Activated CD4-positive, alpha-beta T cell treated with anti-CD3 and anti-CD28 coated beads, Interleukin-10, Interleukin-2, amounts not matched to agents 100 ng/mL and 50 ng/mL, durations not matched to agents 16 hours and 8 hours (primary cell): Measurements from ENCODE around the gene BBX.
A peak's percentile ranks its signal among the peaks of the same experiment; 100 is the strongest.

Experiments used
- DNase-seq: peaks from one replicate; pipeline ENCODE4 v3.0.0-alpha.2; 2020

Gene BBX

DNA sequence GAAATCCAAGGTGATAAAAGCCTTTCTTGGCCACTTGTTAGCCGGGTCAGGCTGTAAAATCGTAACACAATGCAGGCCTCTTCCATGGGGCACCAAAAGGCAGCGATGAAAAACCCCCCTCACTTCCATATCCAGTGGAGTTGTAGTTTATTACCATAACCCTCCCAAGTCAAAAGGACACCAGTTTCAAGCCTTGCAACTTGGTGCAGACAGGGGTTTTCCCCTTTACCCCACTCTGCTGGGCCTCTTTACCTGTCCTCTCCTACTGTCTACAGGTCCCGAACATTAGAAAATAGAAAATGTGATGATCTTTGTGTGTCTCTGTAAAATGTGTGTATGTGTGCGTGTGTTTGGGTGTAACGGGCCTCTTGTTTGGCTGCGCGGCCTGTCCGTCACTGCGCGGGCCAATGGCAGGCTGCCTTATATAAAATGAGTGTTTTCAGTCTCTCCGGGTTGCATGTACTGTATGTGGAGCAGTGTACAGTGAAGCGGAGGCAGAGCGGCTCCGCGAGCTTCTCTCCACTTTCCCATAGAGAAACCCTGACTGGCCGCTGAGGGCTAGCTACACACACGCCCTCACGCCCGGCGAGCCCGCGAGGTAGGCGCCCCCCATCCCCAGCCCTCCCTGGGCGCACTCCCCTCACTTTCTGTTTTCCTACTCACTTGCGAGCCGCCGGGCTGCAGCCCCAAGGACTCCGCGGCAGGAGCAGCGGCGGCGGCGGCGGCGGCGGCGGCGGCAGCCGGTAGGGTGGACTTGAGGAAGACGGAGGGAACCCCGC, at the start of gene BBX:
BBX (plus strand) TSS at position 453 of the 779 bp plus-strand sequence. CDS start 187,499 bp downstream, outside the sequence.
- peak; percentile 91 for DNase-seq

DNA sequence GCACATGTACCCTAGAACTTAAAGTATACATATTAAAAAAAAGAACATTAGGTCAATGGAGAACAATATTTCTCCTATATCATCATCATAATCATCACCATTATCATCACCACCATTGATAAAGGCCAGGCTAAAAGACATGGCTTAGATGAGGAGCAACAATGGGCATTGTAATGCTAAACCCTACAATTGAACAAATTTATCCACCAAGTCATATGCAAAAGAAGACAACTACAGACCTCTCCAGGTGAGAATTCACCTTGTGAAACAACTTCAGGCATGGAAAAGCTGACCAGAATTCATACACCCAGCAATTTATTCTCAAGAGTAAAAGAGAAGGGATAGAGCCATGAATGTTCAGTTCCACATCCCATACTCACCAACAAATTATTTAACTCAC, 46.3 kb upstream of the BBX start:
- no peak for DNase-seq

DNA sequence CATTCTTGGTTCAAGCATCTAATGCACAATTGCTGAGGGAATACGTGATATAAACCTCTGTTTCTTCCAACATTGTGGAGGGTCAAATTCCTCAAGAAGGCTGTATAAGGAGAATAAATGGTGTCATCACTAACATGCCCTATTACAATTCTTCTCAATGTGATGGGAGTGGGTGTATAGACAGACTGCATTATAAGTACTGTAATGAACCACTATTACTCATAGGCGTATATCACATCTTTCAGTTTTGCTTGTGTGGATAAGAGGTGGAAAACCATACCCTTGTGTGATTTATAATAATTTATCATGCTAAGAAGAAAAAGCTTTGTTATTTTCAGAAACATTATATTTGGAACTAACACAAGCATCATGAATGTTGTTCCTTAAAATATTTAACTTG, 35.3 kb upstream of the BBX start:
- no peak for DNase-seq

DNA sequence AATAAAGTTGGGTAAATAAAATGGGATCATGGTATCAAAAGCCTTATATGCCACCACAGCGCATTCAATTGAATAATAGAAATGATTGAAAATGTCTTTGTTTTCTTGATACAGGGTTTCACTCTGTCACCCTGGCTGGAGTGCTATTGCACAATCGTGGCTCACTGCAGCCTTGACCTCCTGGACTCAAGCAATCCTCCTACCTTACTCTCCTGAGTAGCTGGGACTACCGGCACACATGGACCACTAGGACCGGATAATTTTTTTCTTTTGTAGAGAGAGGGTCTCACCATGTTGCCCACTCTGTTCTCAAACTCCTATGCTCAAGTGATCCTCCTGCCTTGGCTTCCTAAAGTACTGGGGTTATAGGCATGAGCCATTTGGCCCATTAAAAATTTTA, 33.8 kb upstream of the BBX start:
- DNase-seq = no peak

DNA sequence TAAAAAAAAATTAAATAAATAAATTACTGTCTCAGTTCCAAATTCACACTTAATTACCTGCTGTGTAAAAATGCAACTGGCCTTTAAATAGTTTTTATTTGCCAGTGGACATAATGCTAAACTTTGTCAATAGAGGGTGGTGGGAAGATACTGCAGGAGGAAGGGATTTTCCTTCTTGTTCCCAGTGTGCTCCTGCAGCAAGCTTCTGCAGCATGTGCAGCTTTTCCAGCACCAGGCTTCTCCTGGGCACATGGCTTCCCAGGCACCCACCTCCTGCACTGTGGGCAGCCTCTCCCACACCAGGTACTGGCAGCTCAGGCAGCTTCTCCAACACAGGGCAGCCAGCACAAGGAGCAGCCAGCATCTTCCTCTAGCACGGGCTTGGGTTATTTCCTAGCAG, 29.6 kb upstream of the BBX start:
- no peak for DNase-seq

DNA sequence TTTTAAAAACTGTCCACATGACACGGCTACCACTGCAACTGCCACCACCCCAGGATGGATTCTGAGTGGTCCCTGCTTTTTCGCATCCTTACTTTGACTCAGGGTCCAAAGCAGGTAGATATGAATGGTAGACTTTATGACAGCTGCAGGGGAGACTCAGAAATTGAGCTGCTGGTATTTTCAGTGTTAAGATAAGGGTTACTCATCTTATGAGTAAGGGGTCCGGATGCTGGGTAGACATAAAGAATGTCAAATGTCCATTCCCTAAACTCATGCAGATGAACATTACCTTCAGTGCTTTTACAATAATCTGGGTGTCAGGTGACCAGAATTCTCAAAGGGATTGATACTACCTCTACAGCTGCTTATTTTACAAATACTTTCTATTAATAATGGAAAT, 25.9 kb upstream of the BBX start:
- no peak for DNase-seq

DNA sequence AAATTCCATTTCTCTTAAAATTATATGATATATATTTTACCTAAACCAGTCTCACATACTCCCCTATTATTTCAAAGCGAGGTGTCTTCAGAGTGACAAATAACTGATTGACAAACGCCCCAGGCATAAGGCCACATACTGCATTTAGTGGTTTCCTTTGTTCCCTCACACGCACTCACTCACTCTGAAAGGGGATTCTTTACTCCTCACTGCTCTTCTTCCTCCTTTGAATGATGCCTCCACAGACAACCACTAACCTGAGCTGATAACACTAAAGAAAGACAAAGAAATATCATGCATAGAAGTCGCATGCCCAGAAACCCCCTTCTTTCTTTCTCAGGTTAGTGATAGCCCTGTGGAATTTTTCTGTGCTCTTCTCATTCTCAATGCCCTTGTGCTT, 24.1 kb upstream of the BBX start:
- no peak for DNase-seq

DNA sequence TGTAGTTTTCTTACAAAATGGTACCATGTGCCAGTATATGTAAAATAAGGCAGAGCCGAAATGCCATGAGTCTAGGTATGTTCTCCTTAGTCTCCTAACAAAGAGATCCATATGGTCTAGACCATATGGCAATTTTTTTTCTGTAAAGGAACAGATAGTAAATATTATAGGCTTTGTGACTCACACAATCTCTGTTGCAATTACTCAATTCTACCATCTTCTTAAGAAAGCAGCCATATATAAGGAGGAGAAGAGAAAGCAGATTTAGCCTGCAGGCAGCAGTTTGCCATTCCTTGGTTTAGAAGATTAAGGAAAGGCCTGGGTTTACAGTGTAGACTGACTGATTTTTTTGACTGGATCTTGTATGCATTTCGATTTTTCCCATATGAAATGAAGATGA, 16.3 kb upstream of the BBX start:
- DNase-seq = no peak

DNA sequence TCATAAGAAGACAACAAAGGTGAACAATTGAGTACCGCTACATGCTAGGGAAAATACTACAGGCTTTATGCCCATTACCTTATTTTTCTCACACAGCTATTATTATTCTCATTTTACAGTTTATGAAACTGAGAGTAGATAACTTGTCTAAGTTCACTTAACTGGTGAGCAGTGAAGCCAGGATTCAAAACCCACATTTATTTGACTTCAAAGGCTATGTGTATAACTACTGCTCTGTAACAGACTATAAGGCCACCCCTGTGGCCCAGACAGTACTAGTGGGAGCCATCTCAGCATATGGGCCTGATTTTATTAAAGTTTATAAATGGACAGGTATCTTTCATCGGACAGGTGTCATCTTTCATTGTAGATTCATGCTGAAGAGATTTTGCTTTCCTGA, 14.4 kb upstream of the BBX start:
- DNase-seq = no peak

DNA sequence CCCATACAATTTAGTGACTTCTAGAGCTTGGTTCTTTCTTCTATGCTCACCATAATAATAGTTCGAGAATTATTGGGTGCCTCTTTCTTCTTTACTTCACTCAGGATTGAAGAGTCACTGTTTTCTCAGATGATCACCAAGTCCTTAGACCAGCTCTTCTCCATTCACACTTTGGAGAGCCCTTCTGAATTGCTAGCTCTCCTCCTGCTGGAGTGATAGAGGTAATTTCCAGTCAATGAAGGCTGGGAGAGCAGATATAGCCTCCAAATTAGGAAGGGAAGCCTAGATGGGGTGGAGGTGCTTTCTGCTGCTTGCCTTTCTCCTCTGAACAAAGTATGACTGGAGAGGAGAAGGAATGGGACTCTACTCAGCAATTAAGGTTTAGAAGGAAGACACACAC, 10.7 kb upstream of the BBX start:
- no peak for DNase-seq

DNA sequence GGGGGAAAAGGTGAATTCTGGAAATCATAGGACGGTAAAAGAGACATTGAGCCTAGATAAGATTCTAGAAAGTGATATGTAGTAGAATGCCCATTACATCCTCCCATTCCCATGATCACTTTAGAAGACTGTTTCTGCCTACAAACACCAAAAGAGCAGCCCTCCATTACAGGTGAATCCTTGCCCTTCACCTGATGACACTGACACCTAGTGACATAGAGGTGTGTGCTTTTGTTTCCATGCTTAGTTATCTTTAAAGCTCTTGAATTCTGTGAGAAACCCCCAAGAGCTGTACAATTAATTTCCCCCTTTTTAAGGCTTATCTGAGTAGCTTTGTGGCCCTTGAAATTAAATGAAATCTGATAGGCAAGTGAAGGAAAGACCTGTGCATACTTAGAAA, 8.3 kb upstream of the BBX start:
- DNase-seq = no peak

DNA sequence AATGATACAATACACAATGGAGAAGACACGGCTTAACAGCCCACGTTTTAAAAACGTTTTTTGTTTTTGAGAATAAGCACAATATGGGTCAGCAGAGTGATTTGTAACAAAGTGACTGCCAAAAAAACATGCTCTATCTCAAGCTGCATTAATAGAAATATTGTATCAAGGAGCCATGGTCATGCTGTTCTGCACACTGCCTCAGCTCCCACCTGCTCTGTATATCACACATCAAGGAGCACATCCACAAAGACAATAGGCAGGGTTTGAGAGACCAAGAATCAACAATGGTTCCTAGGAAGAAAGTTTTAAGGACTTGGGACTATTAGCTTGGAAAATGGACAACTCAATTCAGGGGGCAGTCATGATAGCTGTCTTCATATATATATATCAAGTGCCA, 6.3 kb upstream of the BBX start:
- no peak for DNase-seq

DNA sequence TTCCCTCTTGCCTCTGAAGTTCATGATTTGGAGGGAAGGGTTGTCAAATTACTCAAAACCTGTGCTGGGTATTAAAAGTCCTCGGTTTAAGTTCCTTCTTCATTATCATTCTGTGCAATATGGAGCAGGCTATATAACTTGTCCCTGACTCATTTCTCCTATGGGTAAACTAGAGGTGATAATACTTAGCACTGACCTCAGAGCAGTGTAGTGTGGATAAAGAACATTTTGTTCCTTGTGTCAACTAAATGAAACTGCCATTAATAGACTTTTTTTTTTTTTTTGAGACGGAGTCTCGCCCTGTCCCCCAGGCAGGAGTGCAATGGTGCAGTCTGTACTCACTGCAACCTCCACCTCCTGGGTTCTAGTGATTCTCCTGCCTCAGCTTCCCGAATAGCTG, 2.2 kb upstream of the BBX start:
- no peak for DNase-seq

DNA sequence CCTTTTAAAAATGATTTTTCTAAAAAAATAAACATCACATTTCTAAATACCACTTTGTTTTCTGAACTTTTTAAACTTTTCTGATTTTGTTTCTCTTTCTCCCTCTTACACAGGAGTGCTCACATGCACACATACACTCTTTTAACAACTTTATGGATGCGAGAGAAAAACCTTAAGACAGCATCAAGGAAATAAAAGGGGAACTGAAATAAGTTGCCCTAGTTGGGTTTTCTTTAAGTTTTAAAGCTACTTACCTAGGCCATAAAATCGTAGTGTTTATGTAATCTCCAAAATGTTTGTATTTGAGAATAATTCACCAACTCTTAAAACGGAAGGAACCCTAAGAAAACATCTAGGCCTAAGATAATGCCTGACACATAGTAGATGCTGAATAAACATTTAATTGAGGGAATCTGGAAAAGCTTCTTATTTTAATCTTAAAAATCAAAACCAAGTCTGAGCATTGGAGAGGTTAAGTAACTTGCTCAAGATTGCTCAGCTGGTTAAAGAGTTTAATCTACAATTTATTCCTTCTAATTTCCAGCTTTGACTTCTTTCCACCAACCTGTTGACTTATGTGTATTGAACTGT, 1.2 kb upstream of the BBX start:
- DNase-seq = no peak

DNA sequence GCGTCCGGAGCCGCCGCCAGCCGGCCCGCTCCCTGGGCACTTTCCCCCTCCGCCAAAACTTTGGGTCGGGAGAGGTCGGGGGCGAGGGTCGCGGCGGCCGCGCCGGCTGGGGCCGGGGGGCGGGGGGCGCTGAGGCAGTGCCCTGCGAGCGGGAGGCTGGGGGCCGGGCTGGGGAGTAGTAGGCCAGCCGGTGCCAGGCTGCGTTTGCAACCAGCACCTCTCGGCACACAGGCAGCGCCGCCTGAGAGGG, 452 bp downstream of the BBX start:
- no peak for DNase-seq

DNA sequence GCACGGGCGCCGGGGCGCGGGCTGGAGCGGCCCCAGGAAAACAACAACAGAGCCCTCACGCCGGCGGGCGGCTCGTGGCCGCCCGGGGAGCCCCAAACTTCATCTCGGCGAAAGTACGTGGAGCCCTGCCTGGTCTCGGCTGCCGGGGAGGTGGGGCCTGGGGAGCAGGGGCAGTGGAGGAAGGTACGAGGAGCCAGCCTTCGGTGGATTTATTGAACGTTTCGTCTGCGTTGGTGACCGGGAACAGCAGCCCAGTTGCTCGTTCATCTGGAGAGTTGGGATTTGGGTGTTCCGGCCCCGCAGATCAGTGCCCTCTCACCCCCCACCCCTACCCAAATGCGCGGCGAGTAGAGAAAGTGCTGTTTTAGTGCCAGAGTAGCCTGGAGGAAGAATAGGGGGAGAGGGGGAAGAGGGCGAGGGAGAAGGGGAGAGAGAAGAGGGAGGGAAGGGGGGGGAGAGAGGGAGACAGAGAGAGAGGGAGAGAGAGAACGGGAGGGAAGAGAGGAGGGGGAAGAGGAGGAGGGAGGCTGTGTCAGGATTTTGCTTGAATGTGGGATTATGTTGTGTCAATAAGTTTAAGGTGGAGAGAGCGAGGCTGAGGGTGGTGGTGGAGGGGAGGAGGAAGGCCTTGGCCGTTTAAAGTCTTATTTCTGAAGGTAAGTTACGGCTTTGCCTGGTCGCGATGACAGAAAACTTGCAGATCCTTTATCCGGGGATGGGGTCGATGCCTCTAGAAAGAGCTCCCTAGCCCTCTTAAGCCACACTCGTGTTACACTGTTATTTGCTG, 970 bp downstream of the BBX start:
- peak; percentile 62 for DNase-seq

DNA sequence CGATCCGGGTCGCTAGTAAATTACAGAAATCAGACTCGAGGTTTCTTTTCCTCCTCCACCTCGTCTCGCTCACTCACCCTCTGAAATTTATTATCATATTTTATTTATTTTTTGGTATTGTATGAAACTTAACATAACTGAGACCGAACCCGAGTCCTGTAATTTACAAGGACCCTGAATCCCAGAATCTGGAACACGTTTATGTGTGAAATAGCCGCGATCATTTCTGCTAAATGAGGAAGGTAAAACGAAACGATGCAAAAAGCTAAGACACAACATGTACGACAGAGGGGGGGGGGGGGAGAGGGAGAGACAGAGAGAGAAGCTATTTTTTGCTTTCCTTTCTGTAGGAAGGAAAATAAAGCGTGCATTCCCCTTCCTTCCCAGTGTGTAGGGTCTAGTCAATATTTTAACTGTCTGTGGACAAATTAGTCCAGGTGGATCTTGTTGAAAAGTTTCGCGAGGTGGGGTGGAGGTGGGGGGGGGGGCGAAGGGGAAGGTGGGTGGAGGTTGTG, 1.6 kb downstream of the BBX start:
- peak; percentile 30 for DNase-seq

DNA sequence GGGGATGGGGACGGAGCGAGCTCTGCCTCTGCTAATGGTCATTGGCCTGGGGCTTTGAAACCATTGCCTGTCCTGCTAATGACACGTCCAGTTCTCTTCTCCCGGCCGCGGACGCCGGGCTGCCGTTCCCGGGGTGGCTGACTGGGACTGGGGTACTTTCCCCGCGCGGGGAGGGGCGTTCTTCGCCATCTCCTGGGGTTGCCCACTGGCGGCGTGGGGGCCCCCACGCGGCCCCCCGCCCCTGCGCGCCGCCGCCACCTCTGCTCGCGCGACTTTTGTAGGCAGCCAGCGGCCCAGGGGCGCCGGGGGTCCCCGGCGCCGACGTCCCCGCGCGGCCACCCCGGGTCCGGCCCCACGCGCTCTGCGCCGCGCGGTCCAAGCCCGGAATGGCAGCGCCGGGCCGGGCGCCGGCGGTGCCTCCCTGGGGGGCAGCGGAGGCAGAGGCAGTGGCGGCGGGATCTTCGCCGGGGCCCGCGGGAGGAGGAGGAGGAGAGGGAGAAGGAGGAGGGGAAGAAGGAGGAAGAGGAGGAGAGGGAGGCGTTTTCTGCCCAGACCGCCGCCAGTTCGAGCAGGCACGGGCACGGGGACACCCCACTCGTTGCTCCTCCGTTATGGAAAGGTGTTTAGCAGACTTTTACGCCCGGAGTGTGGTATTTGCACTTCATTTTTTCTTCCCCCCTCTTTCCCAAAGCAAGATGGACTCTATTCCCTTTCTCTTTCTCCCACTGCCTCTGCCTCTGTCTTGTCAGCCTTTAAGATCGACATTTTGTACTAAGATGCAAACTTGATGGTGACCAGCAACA, 2.3 kb downstream of the BBX start:
- peak; percentile 31 for DNase-seq

DNA sequence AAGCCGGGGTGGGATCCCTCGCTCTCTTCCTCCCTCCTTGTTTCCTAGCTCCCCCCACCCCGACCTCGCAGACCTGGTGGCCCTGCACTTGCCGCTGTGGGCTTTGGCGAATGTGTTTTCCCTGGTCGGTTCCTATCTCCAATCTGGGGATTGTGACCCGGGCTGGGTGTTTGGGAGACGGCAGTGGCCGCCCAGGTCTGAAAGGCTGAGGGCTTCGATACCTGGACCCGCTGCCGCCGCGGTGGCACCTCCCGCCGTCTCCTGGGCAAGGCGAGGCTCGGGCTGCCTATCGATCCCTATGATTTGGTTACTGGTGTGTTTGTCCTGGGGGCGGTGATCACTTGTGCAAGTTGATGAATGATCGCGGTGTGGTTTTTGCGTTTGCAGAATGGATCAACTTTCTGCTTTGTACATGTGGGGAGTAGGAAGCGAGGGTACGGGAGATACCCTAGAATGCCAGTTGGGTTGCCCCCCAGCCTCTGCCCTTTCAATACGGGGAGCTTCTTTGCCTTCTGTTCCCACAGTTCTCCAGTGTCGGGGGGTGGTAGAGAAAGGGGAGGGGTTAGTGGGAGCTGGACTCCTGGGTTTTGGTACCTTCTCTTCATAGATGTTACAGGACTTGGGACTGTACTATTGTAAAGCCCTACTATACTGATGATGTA, 3.0 kb downstream of the BBX start:
- peak; percentile 20 for DNase-seq

DNA sequence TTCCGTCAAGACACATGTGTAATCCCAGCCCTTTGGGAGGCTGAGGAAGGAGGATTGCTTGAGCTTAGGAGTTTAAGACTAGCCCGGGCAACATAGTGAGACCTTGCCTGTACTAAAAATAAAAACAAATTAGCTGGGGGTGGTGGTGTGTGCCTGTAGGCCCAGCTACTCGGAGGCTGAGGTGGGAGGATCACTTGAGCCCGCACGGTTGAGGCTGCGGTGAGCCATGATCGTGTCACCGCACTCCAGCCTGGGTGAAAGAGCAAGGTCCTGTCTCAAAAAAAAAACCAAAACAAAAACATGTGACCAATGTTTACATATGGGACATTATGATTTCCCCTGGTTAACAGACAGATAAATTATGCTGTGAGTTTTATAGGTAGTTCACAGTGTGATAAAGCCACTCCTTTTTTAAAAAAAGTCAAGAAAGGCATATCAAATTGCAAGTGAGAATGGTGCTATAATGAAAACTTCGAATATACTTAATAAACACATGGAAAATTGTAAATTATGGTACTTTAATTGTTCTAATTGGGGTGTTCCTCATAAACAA, 9.2 kb downstream of the BBX start:
- no peak for DNase-seq

DNA sequence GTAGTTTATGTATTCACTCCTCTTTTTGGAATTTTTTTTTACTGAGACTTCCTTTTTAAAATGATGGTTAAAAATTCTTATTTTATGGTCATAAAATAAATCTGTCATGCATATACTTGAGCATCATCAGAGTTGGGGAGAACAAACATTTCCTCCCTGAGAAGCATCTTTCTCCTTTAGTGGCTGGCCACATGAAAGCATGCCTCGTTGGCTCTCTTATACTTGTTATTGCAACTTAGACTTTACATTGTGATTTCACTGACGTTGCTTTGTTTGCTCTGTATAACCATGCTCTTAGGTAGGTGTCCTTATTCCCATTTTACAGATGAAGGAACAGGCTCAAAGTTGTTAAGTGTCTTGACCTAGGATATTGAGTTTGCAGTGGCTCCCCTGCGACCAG, 18.1 kb downstream of the BBX start:
- no peak for DNase-seq

DNA sequence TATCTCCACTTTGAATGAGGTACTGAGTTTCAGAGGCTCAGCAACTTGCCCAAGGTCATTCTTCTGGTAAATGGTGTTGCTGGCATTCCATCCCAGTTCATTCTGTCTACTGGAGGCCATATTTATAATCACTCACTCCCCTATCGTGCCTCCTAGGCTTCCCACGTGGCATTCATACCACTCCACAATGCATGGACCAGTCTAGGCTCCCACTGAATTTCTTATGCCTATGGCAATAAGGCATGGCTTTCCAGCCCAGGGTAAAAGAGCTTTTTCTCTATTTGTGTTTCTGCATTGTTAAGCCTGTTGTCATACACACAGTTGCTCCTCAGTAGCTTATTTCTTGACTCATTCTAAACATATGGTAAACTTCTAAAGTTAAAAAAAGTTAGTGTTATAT, 19.9 kb downstream of the BBX start:
- no peak for DNase-seq

DNA sequence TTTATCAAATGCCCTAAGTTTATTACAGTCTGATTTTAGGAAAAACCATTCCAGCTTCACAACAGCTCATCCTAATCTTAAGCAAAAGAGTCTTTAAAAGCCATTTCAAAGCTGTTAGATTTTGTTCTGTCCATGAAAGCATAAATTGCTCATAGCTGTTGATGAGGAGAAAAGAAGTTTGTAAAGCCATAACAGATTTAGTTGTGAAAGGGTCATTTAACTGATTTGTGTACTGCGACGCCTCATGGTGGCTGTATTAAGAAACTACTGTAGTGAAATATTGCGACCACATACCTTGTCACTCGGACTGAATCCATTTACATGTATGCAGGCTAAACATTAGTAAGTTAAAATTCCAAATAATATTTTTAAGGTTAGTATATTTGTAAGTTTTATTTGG, 20.9 kb downstream of the BBX start:
- no peak for DNase-seq
